Measurements from ENCODE around the gene FNDC3B. TPM values are rescaled to one million over a fixed set of nuclear protein-coding genes. Genes with fewer than 3 reads are reported as not detected.

Gene FNDC3B
- total RNA-seq, 1 experiment from 2014 or later: 173 TPM

DNA sequence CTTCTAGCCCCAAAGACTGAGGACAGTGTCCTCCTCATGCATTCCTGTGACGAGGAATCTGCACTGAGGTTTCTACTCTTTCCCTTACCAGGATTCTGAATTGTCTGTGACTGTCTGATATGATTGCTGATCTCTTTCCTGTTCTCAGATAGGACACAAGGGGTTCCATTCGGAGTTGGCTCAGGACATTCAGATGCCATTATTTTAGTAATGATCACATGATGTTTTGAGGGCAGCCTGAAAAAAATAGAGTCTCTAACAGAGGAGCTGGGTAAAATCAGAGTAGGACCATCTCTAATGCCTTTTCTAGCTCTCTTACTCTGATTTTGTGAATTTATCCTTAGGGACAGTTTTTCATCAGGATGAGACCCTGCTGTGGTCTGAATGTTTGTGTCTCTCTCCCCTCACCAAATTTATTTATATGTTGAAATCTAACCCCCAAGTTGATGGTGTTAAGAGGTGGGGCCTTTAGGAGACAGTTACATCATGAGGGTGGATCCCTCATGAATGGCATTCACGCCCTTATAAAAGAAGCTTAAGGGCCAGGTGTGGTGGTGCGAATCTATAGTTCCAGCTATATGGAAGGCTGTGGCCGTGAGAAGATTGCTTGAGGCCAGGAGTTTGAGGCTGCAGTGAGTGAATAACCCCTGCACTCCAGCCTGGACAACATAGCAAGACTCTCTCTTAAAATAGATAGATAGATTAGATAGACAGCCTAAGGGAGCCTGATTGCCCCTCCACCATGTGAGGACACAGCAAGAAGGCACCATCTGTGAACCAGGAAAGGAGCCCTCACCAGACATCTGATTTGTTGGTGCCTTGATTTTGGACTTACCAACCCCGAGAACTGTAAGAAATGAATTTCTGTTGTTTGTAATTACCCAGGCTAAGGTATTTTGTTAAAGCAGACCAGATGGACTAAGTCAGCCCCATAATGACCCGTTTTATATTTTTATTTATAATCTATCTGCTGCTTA is 24.4 kb downstream of the FNDC3B start:
- intact Hi-C loops (cut with micrococcal nuclease; ENCODE audit: unreplicated experiment) (no loop called here), in situ Hi-C loops (cut with HindIII; ENCODE audit: low pct_unique_long_range_greater_than_20kb, low sequenced_read_pairs) (no loop called here)
- peaks cover 60% of the 10 kb centered on the region for H3K4me1 ChIP-seq (ENCODE audit: control insufficient read depth, insufficient read depth, low read length)
- BruUV-seq (replicated peaks): no TSS peak
- ATAC-seq: no peak
- TF ChIP-seq, protein P1, sequence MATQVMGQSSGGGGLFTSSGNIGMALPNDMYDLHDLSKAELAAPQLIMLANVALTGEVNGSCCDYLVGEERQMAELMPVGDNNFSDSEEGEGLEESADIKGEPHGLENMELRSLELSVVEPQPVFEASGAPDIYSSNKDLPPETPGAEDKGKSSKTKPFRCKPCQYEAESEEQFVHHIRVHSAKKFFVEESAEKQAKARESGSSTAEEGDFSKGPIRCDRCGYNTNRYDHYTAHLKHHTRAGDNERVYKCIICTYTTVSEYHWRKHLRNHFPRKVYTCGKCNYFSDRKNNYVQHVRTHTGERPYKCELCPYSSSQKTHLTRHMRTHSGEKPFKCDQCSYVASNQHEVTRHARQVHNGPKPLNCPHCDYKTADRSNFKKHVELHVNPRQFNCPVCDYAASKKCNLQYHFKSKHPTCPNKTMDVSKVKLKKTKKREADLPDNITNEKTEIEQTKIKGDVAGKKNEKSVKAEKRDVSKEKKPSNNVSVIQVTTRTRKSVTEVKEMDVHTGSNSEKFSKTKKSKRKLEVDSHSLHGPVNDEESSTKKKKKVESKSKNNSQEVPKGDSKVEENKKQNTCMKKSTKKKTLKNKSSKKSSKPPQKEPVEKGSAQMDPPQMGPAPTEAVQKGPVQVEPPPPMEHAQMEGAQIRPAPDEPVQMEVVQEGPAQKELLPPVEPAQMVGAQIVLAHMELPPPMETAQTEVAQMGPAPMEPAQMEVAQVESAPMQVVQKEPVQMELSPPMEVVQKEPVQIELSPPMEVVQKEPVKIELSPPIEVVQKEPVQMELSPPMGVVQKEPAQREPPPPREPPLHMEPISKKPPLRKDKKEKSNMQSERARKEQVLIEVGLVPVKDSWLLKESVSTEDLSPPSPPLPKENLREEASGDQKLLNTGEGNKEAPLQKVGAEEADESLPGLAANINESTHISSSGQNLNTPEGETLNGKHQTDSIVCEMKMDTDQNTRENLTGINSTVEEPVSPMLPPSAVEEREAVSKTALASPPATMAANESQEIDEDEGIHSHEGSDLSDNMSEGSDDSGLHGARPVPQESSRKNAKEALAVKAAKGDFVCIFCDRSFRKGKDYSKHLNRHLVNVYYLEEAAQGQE (IDR thresholded peaks at IDR 0.05; ENCODE audit: insufficient read depth in 1 of 2, low read depth in 2 of 2, low read length in 1 of 2): no peak
- TF ChIP-seq, protein P2, sequence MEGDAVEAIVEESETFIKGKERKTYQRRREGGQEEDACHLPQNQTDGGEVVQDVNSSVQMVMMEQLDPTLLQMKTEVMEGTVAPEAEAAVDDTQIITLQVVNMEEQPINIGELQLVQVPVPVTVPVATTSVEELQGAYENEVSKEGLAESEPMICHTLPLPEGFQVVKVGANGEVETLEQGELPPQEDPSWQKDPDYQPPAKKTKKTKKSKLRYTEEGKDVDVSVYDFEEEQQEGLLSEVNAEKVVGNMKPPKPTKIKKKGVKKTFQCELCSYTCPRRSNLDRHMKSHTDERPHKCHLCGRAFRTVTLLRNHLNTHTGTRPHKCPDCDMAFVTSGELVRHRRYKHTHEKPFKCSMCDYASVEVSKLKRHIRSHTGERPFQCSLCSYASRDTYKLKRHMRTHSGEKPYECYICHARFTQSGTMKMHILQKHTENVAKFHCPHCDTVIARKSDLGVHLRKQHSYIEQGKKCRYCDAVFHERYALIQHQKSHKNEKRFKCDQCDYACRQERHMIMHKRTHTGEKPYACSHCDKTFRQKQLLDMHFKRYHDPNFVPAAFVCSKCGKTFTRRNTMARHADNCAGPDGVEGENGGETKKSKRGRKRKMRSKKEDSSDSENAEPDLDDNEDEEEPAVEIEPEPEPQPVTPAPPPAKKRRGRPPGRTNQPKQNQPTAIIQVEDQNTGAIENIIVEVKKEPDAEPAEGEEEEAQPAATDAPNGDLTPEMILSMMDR (IDR thresholded peaks at IDR 0.05): 0 out of 2 replicates have a peak, but pooled peaks have one; percentile 3
- no peak for TF ChIP-seq SIN3A (IDR thresholded peaks at IDR 0.05; ENCODE audit: borderline replicate concordance, insufficient read depth, low read depth, low read length)
- DNase-seq (ENCODE audit: low read depth, low spot score): no peak
- H3K27ac ChIP-seq (ENCODE audit: low read length): peak overlapping the region; percentile 45; the same call in 1 of the 2 replicates
- ChIA-PET POLR2A (no interaction called here), CTCF (no interaction called here)
- no peaks in the 10 kb centered on the region; the same call in 1 of the 2 replicates for H3K36me3 ChIP-seq (ENCODE audit: control insufficient read depth, insufficient read depth, low read length)
- no peaks in the 10 kb centered on the region for H3K9me3 ChIP-seq (ENCODE audit: control insufficient read depth, insufficient read depth, low read depth, low read length)
- no peaks in the 10 kb centered on the region for H3K27me3 ChIP-seq (ENCODE audit: control insufficient read depth, insufficient read depth, low read length)
- no peak overlapping the region for H3K4me3 ChIP-seq (ENCODE audit: low read depth in 2 of 2, low read length in 2 of 2)

DNA sequence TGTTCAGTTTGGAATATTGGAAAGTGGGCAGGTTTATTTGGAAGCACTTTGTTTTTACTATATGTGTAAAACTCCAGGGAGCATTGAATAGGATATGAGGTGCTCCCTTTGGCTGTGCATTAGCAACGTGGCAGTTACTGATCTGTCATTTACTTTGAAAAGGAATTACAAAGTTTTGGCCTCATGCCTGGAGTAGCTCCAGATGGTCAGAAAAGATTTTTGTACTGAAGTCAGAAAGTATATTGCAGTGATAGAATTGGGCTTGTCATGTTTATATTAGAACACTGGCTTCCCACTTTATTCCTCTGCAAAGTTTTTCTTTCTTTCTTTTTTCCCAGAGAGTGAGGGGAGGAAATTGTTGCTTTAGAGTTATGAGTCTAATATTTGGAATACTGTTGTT is 26.1 kb downstream of the FNDC3B start:
- H3K4me1 ChIP-seq (ENCODE audit: control insufficient read depth, insufficient read depth, low read length): peaks cover 63% of the 10 kb centered on the region

More for the DNA sequence above, 26.1 kb downstream of the FNDC3B start:
- ChIA-PET CTCF (no interaction called here), POLR2A (no interaction called here)
- DNase-seq (ENCODE audit: low read depth, low spot score) (no peak), ATAC-seq (no peak)
- Histone ChIP-seq H3K36me3 (ENCODE audit: control insufficient read depth, insufficient read depth, low read length) (no peaks in the 10 kb centered on the region; the same call in 1 of the 2 replicates), H3K27ac (ENCODE audit: low read length) (no peak overlapping the region), H3K4me3 (ENCODE audit: low read depth in 2 of 2, low read length in 2 of 2) (no peak overlapping the region), H3K27me3 (ENCODE audit: control insufficient read depth, insufficient read depth, low read length) (no peaks in the 10 kb centered on the region), H3K9me3 (ENCODE audit: control insufficient read depth, insufficient read depth, low read depth, low read length) (no peaks in the 10 kb centered on the region)
- BruUV-seq (replicated peaks): no TSS peak
- in situ Hi-C loops (cut with HindIII; ENCODE audit: low pct_unique_long_range_greater_than_20kb, low sequenced_read_pairs): no loop called here
- intact Hi-C loops (cut with micrococcal nuclease; ENCODE audit: unreplicated experiment): no loop called here
- TF ChIP-seq POLR2AphosphoS5 (IDR thresholded peaks at IDR 0.05; ENCODE audit: low read depth, low read length) (no peak), SIN3A (IDR thresholded peaks at IDR 0.05; ENCODE audit: borderline replicate concordance, insufficient read depth, low read depth, low read length) (no peak), TCF7L2 (IDR thresholded peaks at IDR 0.05; ENCODE audit: low read depth, low read length) (no peak)
- TF ChIP-seq, protein P1 (IDR thresholded peaks at IDR 0.05; ENCODE audit: insufficient read depth in 1 of 2, low read depth in 2 of 2, low read length in 1 of 2): no peak
- TF ChIP-seq, protein P2 (IDR thresholded peaks at IDR 0.05): no peak
